ENCODE measurements around the gene ARPC5L. TPM values are rescaled to one million over a fixed set of nuclear protein-coding genes. Genes with fewer than 3 reads are reported as not detected.

The ARPC5L gene
- total and polyA plus RNA-seq, 2 of the 8 experiments (the other 6 are each of a cell fraction or from before 2014, with no cell fraction given) = 34.1 to 50.6 TPM

GRCh38 chr9:124868511-124869465, 6.9 kb downstream of the ARPC5L start:
- Histone ChIP-seq H2AK5ac (ENCODE audit: low read depth, low read length) (0 out of 2 replicates have a peak overlapping the region, but pooled peaks have one; percentile 3), H2BK15ac (ENCODE audit: low read length) (0 out of 2 replicates have a peak overlapping the region, but pooled peaks have one; percentile 63), H2BK5ac (ENCODE audit: low read depth, low read length) (peak overlapping the region; percentile 80), H3K4me2 (ENCODE audit: insufficient read depth in 1 of 2, low read depth in 2 of 2, low read length in 2 of 2) (peak overlapping the region; percentile 91 to 92), H3K14ac (ENCODE audit: insufficient read length) (no peak overlapping the region), H3K56ac (replicated peaks; ENCODE audit: insufficient read length, low read depth, low read length) (peak overlapping the region; percentile 92), H4K20me1 (replicated peaks in 1 of 2; ENCODE audit: control insufficient read depth in 1 of 2, insufficient read depth in 2 of 2, low read length in 2 of 2) (peaks cover 20 to 23% of the 10 kb centered on the region in 2 experiments), H3K4ac (replicated peaks; ENCODE audit: insufficient read length, low read depth, low read length) (no peak overlapping the region), H2BK12ac (ENCODE audit: low read depth, low read length) (peak overlapping the region; percentile 6; the same call in 1 of the 2 replicates), H3K79me1 (ENCODE audit: low read depth, low read length) (peaks cover 11% of the 10 kb centered on the region), H3K79me2 (ENCODE audit: control insufficient read depth in 1 of 2, insufficient read depth in 2 of 2, low read length in 2 of 2) (peaks cover 20 to 57% of the 10 kb centered on the region in 2 experiments), H3K18ac (ENCODE audit: extremely low read depth, low read length) (peak overlapping the region; percentile 55), H3K36me3 (ENCODE audit: control insufficient read depth in 2 of 4, insufficient read depth in 4 of 4, low read length in 3 of 4) (peaks cover 0 to 14% (median 8%) of the 10 kb centered on the region in 4 experiments; a peak in 4 of 8 replicates), H4K91ac (replicated peaks; ENCODE audit: insufficient read length, low read length) (peak overlapping the region; percentile 68), H4K8ac (ENCODE audit: extremely low read depth, insufficient read depth, low read length) (peak overlapping the region; percentile 97), H3K27me3 (replicated peaks in 1 of 4; ENCODE audit: control insufficient read depth in 3 of 4, extremely low read depth in 1 of 4, insufficient read depth in 3 of 4, low read length in 3 of 4) (no peaks in the 10 kb centered on the region), H3K4me3 (ENCODE audit: extremely low read depth in 1 of 4, insufficient read depth in 2 of 4, low read depth in 3 of 4, low read length in 4 of 4) (peak overlapping the region; percentile 86 to 95 (median 95)), H3K23ac (ENCODE audit: insufficient read length) (no peak overlapping the region), H3K9me3 (ENCODE audit: insufficient read depth in 2 of 2, low read depth in 1 of 2, low read length in 1 of 2) (no peaks in the 10 kb centered on the region), H3K27ac (ENCODE audit: low read depth, low read length) (peak overlapping the region; percentile 84), H3K4me1 (replicated peaks in 1 of 4; ENCODE audit: control insufficient read depth in 3 of 4, insufficient read depth in 4 of 4, low read length in 3 of 4) (peaks cover 4 to 20% (median 13%) of the 10 kb centered on the region in 4 experiments), H3K23me2 (ENCODE audit: low read depth, low read length) (peaks cover 8% of the 10 kb centered on the region), H2BK120ac (replicated peaks; ENCODE audit: low read depth, low read length) (no peak overlapping the region), H2AFZ (ENCODE audit: low read length) (no peak overlapping the region), H3K9ac (replicated peaks in 1 of 4; ENCODE audit: extremely low read depth in 1 of 4, low read depth in 3 of 4, low read length in 3 of 4) (peak overlapping the region; percentile 86 to 92 (median 86)), H4K5ac (ENCODE audit: insufficient read length, low read depth, low read length) (peak overlapping the region; percentile 81), H2BK20ac (ENCODE audit: low read length) (no peak overlapping the region)
- peak in 1 of 2 experiments; percentile 89 for DNase-seq (ENCODE audit: low read depth in 1 of 2, low spot score in 2 of 2)
- CTCF ChIA-PET (ENCODE audit: partially characterized antibody) = interaction anchor here (0.6 to 1.5 kb wide), 5 partner anchors 8 to 251 kb away, joined by 3 to 6 read pairs (median 4); partner anchors contain the start of gene WDR38
- POLR2A ChIA-PET (ENCODE audit: partially characterized antibody) = interaction anchor here (1.7 to 31.1 kb wide), 3 partner anchors 6 to 302 kb away, joined by 3 to 573 read pairs (median 573); partner anchors contain the start of genes ARPC5L, RPL35 and WDR38
- WGBS, 2 experiments (ENCODE audit: extremely low coverage in 1 of 2, insufficient coverage in 1 of 2, insufficient read length in 1 of 2, insufficient replicate concordance in 2 of 2, low coverage in 1 of 2, low lambda C conversion rate in 2 of 2, missing lambda C conversion rate in 1 of 2) = 2% methylated on average over 61 of the region's 101 CpGs; no CpG with 5 or more reads in 1 of the 2 experiments
- FAIRE-seq = no peak
- TF ChIP-seq EP300 (IDR thresholded peaks at IDR 0.05; ENCODE audit: borderline replicate concordance in 1 of 2, low read depth in 2 of 2, low read length in 2 of 2) (peak in 1 of 2 experiments; percentile 45; a peak in 1 of 3 replicates), NANOG (IDR thresholded peaks at IDR 0.05; ENCODE audit: insufficient read depth, low read depth, low read length, poor library complexity, severe bottlenecking) (no peak), RNF2 (IDR thresholded peaks at IDR 0.05; ENCODE audit: borderline replicate concordance, low read depth, low read length, missing control alignments, poor library complexity, severe bottlenecking) (no peak), SRF (IDR thresholded peaks at IDR 0.05; ENCODE audit: low read depth, low read length) (no peak), TAF1 (IDR thresholded peaks at IDR 0.05; ENCODE audit: low read depth, low read length) (peak; percentile 87), TBP (IDR thresholded peaks at IDR 0.05; ENCODE audit: low read depth, low read length) (peak; percentile 63; the same call in 1 of the 2 replicates), EZH2 (IDR thresholded peaks at IDR 0.05; ENCODE audit: low read depth, low read length, severe bottlenecking) (no peak), TAF7 (optimal IDR thresholded peaks at IDR 0.05; ENCODE audit: borderline replicate concordance, low read depth, low read length) (peak; percentile 60), NRF1 (IDR thresholded peaks at IDR 0.05; ENCODE audit: low read depth, low read length) (no peak)

All from H1 (cell line).